Measurements from ENCODE around the gene HNRNPUL2.

- TF ChIP-seq CTCF (IDR thresholded peaks at IDR 0.05) (no peak), ZFX (IDR thresholded peaks at IDR 0.05; ENCODE audit: borderline replicate concordance) (no peak)
Observed at GRCh38 chr11:62774407-62774806, 47.1 kb upstream of the HNRNPUL2 start.
